ENCODE data around the gene TTLL9. TPM values are rescaled to one million over a fixed set of nuclear protein-coding genes. Genes with fewer than 3 reads are reported as not detected.

Gene TTLL9
- polyA plus RNA-seq, 1 donor, result 1.0 TPM

- Histone ChIP-seq H3K9me3 (ENCODE audit: control insufficient read depth, low read depth, low read length) (no peaks in the 10 kb centered on the region), H3K27ac (ENCODE audit: low read length) (no peak overlapping the region), H3K27me3 (ENCODE audit: control insufficient read depth, insufficient read depth, low read length) (peaks cover 4% of the 10 kb centered on the region), H3K4me1 (ENCODE audit: control insufficient read depth, insufficient read depth, low read length) (peaks cover 14% of the 10 kb centered on the region), H3K36me3 (ENCODE audit: control insufficient read depth, insufficient read depth, low read length) (no peaks in the 10 kb centered on the region), H3K4me3 (ENCODE audit: low read length) (no peak overlapping the region)
- WGBS (ENCODE audit: insufficient coverage, low lambda C conversion rate), result no CpG with 5 or more reads among the region's 5 CpGs
- DNase-seq, result no peak
Observed at GRCh38 chr20:31836853-31837608, 33.4 kb upstream of the TTLL9 start.

GRCh38 chr20:31837896-31838397, 32.5 kb upstream of the TTLL9 start:
- Histone ChIP-seq H3K27ac (ENCODE audit: low read length) (no peak overlapping the region), H3K36me3 (ENCODE audit: control insufficient read depth, insufficient read depth, low read length) (no peaks in the 10 kb centered on the region), H3K4me1 (ENCODE audit: control insufficient read depth, insufficient read depth, low read length) (peaks cover 14% of the 10 kb centered on the region), H3K4me3 (ENCODE audit: low read length) (no peak overlapping the region), H3K27me3 (ENCODE audit: control insufficient read depth, insufficient read depth, low read length) (peaks cover 4% of the 10 kb centered on the region), H3K9me3 (ENCODE audit: control insufficient read depth, low read depth, low read length) (no peaks in the 10 kb centered on the region)
- no peak for DNase-seq
- WGBS (ENCODE audit: insufficient coverage, low lambda C conversion rate), result no CpG with 5 or more reads among the region's 3 CpGs

- H3K27me3 ChIP-seq (ENCODE audit: control insufficient read depth, insufficient read depth, low read length), result peaks cover 4% of the 10 kb centered on the region
- H3K4me3 ChIP-seq (ENCODE audit: low read length), result no peak overlapping the region
- H3K9me3 ChIP-seq (ENCODE audit: control insufficient read depth, low read depth, low read length), result no peaks in the 10 kb centered on the region
- DNase-seq, result no peak
- H3K27ac ChIP-seq (ENCODE audit: low read length), result no peak overlapping the region
- WGBS (ENCODE audit: insufficient coverage, low lambda C conversion rate), result 60% methylated on average over 1 of the region's 9 CpGs
- H3K4me1 ChIP-seq (ENCODE audit: control insufficient read depth, insufficient read depth, low read length), result peaks cover 11% of the 10 kb centered on the region
- H3K36me3 ChIP-seq (ENCODE audit: control insufficient read depth, insufficient read depth, low read length), result no peaks in the 10 kb centered on the region
Observed at GRCh38 chr20:31838646-31839292, 31.7 kb upstream of the TTLL9 start.

GRCh38 chr20:31839782-31840487, 30.5 kb upstream of the TTLL9 start:
- WGBS (ENCODE audit: insufficient coverage, low lambda C conversion rate), result no CpG with 5 or more reads among the region's 5 CpGs

GRCh38 chr20:31840906-31841816, 29.3 kb upstream of the TTLL9 start:
- no peak for DNase-seq
- Histone ChIP-seq H3K36me3 (ENCODE audit: control insufficient read depth, insufficient read depth, low read length) (no peaks in the 10 kb centered on the region), H3K27ac (ENCODE audit: low read length) (no peak overlapping the region), H3K4me1 (ENCODE audit: control insufficient read depth, insufficient read depth, low read length) (peaks cover 5% of the 10 kb centered on the region), H3K27me3 (ENCODE audit: control insufficient read depth, insufficient read depth, low read length) (peaks cover 4% of the 10 kb centered on the region), H3K4me3 (ENCODE audit: low read length) (no peak overlapping the region), H3K9me3 (ENCODE audit: control insufficient read depth, low read depth, low read length) (no peaks in the 10 kb centered on the region)
- WGBS (ENCODE audit: insufficient coverage, low lambda C conversion rate), result no CpG with 5 or more reads among the region's 15 CpGs

More at GRCh38 chr20:31839782-31840487, 30.5 kb upstream of the TTLL9 start:
- Histone ChIP-seq H3K36me3 (ENCODE audit: control insufficient read depth, insufficient read depth, low read length) (no peaks in the 10 kb centered on the region), H3K4me3 (ENCODE audit: low read length) (no peak overlapping the region), H3K27me3 (ENCODE audit: control insufficient read depth, insufficient read depth, low read length) (peaks cover 4% of the 10 kb centered on the region), H3K9me3 (ENCODE audit: control insufficient read depth, low read depth, low read length) (no peaks in the 10 kb centered on the region), H3K27ac (ENCODE audit: low read length) (no peak overlapping the region), H3K4me1 (ENCODE audit: control insufficient read depth, insufficient read depth, low read length) (peaks cover 11% of the 10 kb centered on the region)
- no peak for DNase-seq

GRCh38 chr20:31841928-31842327, 28.5 kb upstream of the TTLL9 start:
- WGBS (ENCODE audit: insufficient coverage, low lambda C conversion rate), result no CpG with 5 or more reads among the region's 8 CpGs
- DNase-seq, result peak in 1 of 2 donors; percentile 38
- no peak overlapping the region for H3K27ac ChIP-seq (ENCODE audit: low read length)
- no peaks in the 10 kb centered on the region for H3K36me3 ChIP-seq (ENCODE audit: control insufficient read depth, insufficient read depth, low read length)
- no peaks in the 10 kb centered on the region for H3K9me3 ChIP-seq (ENCODE audit: control insufficient read depth, low read depth, low read length)
- peaks cover 6% of the 10 kb centered on the region for H3K27me3 ChIP-seq (ENCODE audit: control insufficient read depth, insufficient read depth, low read length)
- no peak overlapping the region for H3K4me3 ChIP-seq (ENCODE audit: low read length)
- no peaks in the 10 kb centered on the region for H3K4me1 ChIP-seq (ENCODE audit: control insufficient read depth, insufficient read depth, low read length)

GRCh38 chr20:31842471-31843157, 27.8 kb upstream of the TTLL9 start:
- no CpG with 5 or more reads among the region's 12 CpGs for WGBS (ENCODE audit: insufficient coverage, low lambda C conversion rate)
- Histone ChIP-seq H3K4me3 (ENCODE audit: low read length) (no peak overlapping the region), H3K27me3 (ENCODE audit: control insufficient read depth, insufficient read depth, low read length) (peaks cover 6% of the 10 kb centered on the region), H3K4me1 (ENCODE audit: control insufficient read depth, insufficient read depth, low read length) (no peaks in the 10 kb centered on the region), H3K9me3 (ENCODE audit: control insufficient read depth, low read depth, low read length) (no peaks in the 10 kb centered on the region), H3K36me3 (ENCODE audit: control insufficient read depth, insufficient read depth, low read length) (no peaks in the 10 kb centered on the region), H3K27ac (ENCODE audit: low read length) (no peak overlapping the region)
- DNase-seq, result no peak

GRCh38 chr20:31843288-31843687, 27.1 kb upstream of the TTLL9 start:
- peaks cover 6% of the 10 kb centered on the region for H3K27me3 ChIP-seq (ENCODE audit: control insufficient read depth, insufficient read depth, low read length)
- H3K9me3 ChIP-seq (ENCODE audit: control insufficient read depth, low read depth, low read length), result no peaks in the 10 kb centered on the region
- H3K4me1 ChIP-seq (ENCODE audit: control insufficient read depth, insufficient read depth, low read length), result no peaks in the 10 kb centered on the region
- WGBS (ENCODE audit: insufficient coverage, low lambda C conversion rate), result no CpG with 5 or more reads among the region's 6 CpGs
- no peak for DNase-seq
- no peak overlapping the region for H3K27ac ChIP-seq (ENCODE audit: low read length)
- H3K4me3 ChIP-seq (ENCODE audit: low read length), result no peak overlapping the region
- H3K36me3 ChIP-seq (ENCODE audit: control insufficient read depth, insufficient read depth, low read length), result no peaks in the 10 kb centered on the region

- WGBS (ENCODE audit: insufficient coverage, low lambda C conversion rate), result no CpG with 5 or more reads among the region's 5 CpGs
Observed at GRCh38 chr20:31843881-31844280, 26.6 kb upstream of the TTLL9 start.

More at GRCh38 chr20:31843881-31844280, 26.6 kb upstream of the TTLL9 start:
- H3K4me1 ChIP-seq (ENCODE audit: control insufficient read depth, insufficient read depth, low read length), result no peaks in the 10 kb centered on the region
- H3K27ac ChIP-seq (ENCODE audit: low read length), result no peak overlapping the region
- H3K36me3 ChIP-seq (ENCODE audit: control insufficient read depth, insufficient read depth, low read length), result no peaks in the 10 kb centered on the region
- H3K27me3 ChIP-seq (ENCODE audit: control insufficient read depth, insufficient read depth, low read length), result peaks cover 3% of the 10 kb centered on the region
- H3K9me3 ChIP-seq (ENCODE audit: control insufficient read depth, low read depth, low read length), result no peaks in the 10 kb centered on the region
- no peak for DNase-seq
- H3K4me3 ChIP-seq (ENCODE audit: low read length), result no peak overlapping the region

All from large intestine (tissue), 3 donors.